Esophagus squamous epithelium (tissue), 5 donors: Measurements from ENCODE around the gene KCNMA1. TPM values are rescaled to one million over a fixed set of nuclear protein-coding genes. Genes with fewer than 3 reads are reported as not detected.

Experiments
- DNase-seq: peaks from one replicate; lab custom pipeline; 2025; lab: John Stamatoyannopoulos, UW
- H3K27ac ChIP-seq, 4 donors: fragments of 200-600 bp; sonication (generic); one replicate each; pipeline ENCODE4 v1.5.1; 2016 to 2019; ENCODE audit warnings: mild to moderate bottlenecking in 1 of 4
- H3K27me3 ChIP-seq, 4 donors: fragments of 200-600 bp; sonication (generic); 1 replicate in 3 of 4; 2 replicates in 1 of 4; pipeline versions ENCODE4 v1.5.1 to v1.6.0; 2017 to 2021; ENCODE audit warnings: antibody characterized with exemption in 1 of 4
- H3K36me3 ChIP-seq, 3 donors: fragments of 200-600 bp; sonication (generic); one replicate each; pipeline ENCODE4 v1.5.1; 2016 to 2019
- H3K4me1 ChIP-seq, 3 donors: fragments of 200-600 bp; sonication (generic); one replicate each; pipeline ENCODE4 v1.5.1; 2017 to 2019
- H3K4me3 ChIP-seq, 4 donors: fragments of 200-600 bp; sonication (generic); 1 replicate in 3 of 4; 2 replicates in 1 of 4; pipeline ENCODE4 v1.5.1; 2016 to 2019; ENCODE audit warnings: mild to moderate bottlenecking in 2 of 4, moderate library complexity in 1 of 4
- H3K9me3 ChIP-seq, 3 donors: fragments of 200-600 bp; sonication (generic); one replicate each; pipeline ENCODE4 v1.5.1; 2016 to 2019
- CTCF ChIP-seq, 6 experiments: fragments of 450-650 bp in 4 of 6; fragments of 200-600 bp in 2 of 6; sonication (generic) in 2 of 6; IDR thresholded peaks; one replicate each; pipeline ENCODE4 v1.5.1; 2016 to 2019; ENCODE audit warnings: antibody characterized with exemption in 6 of 6, mild to moderate bottlenecking in 4 of 6, moderate library complexity in 4 of 6
- POLR2A ChIP-seq, 4 donors: fragments of 450-650 bp; IDR thresholded peaks; one replicate each; pipeline ENCODE4 v1.6.1; 2017; ENCODE audit warnings: antibody characterized with exemption in 4 of 4, mild to moderate bottlenecking in 4 of 4, moderate library complexity in 3 of 4
- WGBS, 2 donors: methylation state at CpG; one replicate each; pipeline ENCODE4 v1.1.5; 2018; 5-methylcytosine and 5-hydroxymethylcytosine counted together
- intact Hi-C: fragments of 100-400 bp; cut with DNase I; formaldehyde crosslinking; loops from one replicate; pipeline ENCODE4 v1.15.0; 2022
- total RNA-seq, 4 donors: library from RNA; depleted of rRNA; stranded (reverse); fragments of >200 nt; gene quantifications; one replicate each; pipeline ENCODE4 v1.1.0, GENCODE V29; 2016
- donor health status: DM: yes; HTN: yes; CAD: no.

KCNMA1 gene
- total RNA-seq, 4 donors from 2014 or later: 7.5 to 74.2 (median 18.0) TPM

- TF ChIP-seq CTCF (IDR thresholded peaks at IDR 0.05) (no peak), POLR2A (IDR thresholded peaks at IDR 0.05) (no peak)
- Histone ChIP-seq H3K4me1 (peaks cover 16 to 64% (median 38%) of the 10 kb centered on the region in 3 donors), H3K36me3 (no peaks in the 10 kb centered on the region), H3K27me3 (no peaks in the 10 kb centered on the region), H3K9me3 (no peaks in the 10 kb centered on the region), H3K27ac (no peak overlapping the region), H3K4me3 (no peak overlapping the region)
- WGBS, 2 donors: 43% methylated on average over 3 of the region's 7 CpGs; no CpG with 5 or more reads in 1 of the 2 donors
- DNase-seq: no peak
- intact Hi-C loops: no loop called here
Observed at GRCh38 chr10:77501152-77501845, 136.3 kb downstream of the KCNMA1 start.

- no peak for DNase-seq
- 69 to 86% methylated on average over 4 of the region's 4 CpGs for WGBS, 2 donors
- Histone ChIP-seq H3K9me3 (no peaks in the 10 kb centered on the region), H3K27me3 (no peaks in the 10 kb centered on the region), H3K36me3 (no peaks in the 10 kb centered on the region), H3K4me1 (peaks cover 13 to 58% (median 34%) of the 10 kb centered on the region in 3 donors), H3K4me3 (no peak overlapping the region), H3K27ac (no peak overlapping the region)
- TF ChIP-seq POLR2A (IDR thresholded peaks at IDR 0.05) (no peak), CTCF (IDR thresholded peaks at IDR 0.05) (no peak)
- intact Hi-C loops: no loop called here
Observed at GRCh38 chr10:77500754-77501151, 136.9 kb downstream of the KCNMA1 start.

DNA sequence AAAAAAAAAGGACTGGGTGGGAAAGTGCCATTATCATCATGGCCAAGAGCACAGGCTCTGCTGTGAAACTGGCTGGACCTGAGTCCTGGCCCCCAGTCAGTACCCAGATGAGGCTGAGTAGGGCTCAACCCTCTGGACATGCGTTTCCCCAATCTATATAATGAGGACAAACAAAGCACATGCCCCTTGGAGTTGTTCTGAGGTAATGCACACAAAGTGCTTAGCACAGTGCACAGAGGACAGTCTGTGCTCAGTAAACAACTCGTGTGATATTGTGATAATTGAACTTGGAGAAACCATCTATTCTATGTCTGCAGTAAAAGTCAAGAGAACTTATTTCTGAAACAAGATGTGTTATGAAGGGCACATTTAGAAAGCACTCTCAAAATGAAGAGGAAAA, 138.8 kb downstream of the KCNMA1 start:
- Histone ChIP-seq H3K9me3 (no peaks in the 10 kb centered on the region), H3K36me3 (no peaks in the 10 kb centered on the region), H3K27ac (peak overlapping the region in 2 of 4 donors; percentile 38 to 54), H3K4me1 (peaks cover 0 to 46% (median 16%) of the 10 kb centered on the region in 3 donors), H3K4me3 (no peak overlapping the region), H3K27me3 (peaks cover 0 to 7% (median 0%) of the 10 kb centered on the region in 4 donors)
- no peak for DNase-seq
- intact Hi-C loops: loop anchor here (10.0 kb wide), 1 partner anchor 136 kb away; the partner anchor contains the start of gene KCNMA1
- TF ChIP-seq CTCF (IDR thresholded peaks at IDR 0.05): no peak
- no peak for TF ChIP-seq POLR2A (IDR thresholded peaks at IDR 0.05)
- 50% methylated on average over 2 of the region's 2 CpGs for WGBS, 2 donors

- Histone ChIP-seq H3K36me3 (no peaks in the 10 kb centered on the region), H3K27me3 (peaks cover 0 to 7% (median 0%) of the 10 kb centered on the region in 4 donors), H3K4me1 (peaks cover 0 to 49% (median 16%) of the 10 kb centered on the region in 3 donors), H3K4me3 (no peak overlapping the region), H3K9me3 (no peaks in the 10 kb centered on the region), H3K27ac (peak overlapping the region in 3 of 4 donors; percentile 38 to 54 (median 48))
- 0 to 36% methylated on average over 1 of the region's 1 CpG for WGBS, 2 donors
- TF ChIP-seq POLR2A (IDR thresholded peaks at IDR 0.05) (no peak), CTCF (IDR thresholded peaks at IDR 0.05) (no peak)
- no peak for DNase-seq
- intact Hi-C loops: loop anchor here (10.0 kb wide), 1 partner anchor 137 kb away; the partner anchor contains the start of gene KCNMA1
Observed at GRCh38 chr10:77498210-77498609, 139.4 kb downstream of the KCNMA1 start.

GRCh38 chr10:77497748-77498147, 139.9 kb downstream of the KCNMA1 start:
- Histone ChIP-seq H3K27ac (peak overlapping the region in 2 of 4 donors; percentile 38 to 54), H3K4me3 (no peak overlapping the region), H3K36me3 (no peaks in the 10 kb centered on the region), H3K27me3 (peaks cover 0 to 7% (median 0%) of the 10 kb centered on the region in 4 donors), H3K9me3 (no peaks in the 10 kb centered on the region), H3K4me1 (peaks cover 0 to 53% (median 16%) of the 10 kb centered on the region in 3 donors)
- no peak for DNase-seq
- TF ChIP-seq POLR2A (IDR thresholded peaks at IDR 0.05) (no peak), CTCF (IDR thresholded peaks at IDR 0.05) (no peak)
- intact Hi-C loops: loop anchor here (10.0 kb wide), 1 partner anchor 137 kb away; the partner anchor contains the start of gene KCNMA1
